ENCODE results near the gene TMOD1.

- no peak for TF ChIP-seq CTCF (IDR thresholded peaks at IDR 0.05)
- no peak for TF ChIP-seq POLR2AphosphoS5 (IDR thresholded peaks at IDR 0.05; ENCODE audit: insufficient read depth in 1 of 2, low read depth in 1 of 2)
- no peak for TF ChIP-seq POLR2A (IDR thresholded peaks at IDR 0.05)
Observed at GRCh38 chr9:97534185-97534584, 32.7 kb downstream of the TMOD1 start.

Data from vagina (tissue), 2 donors.